ENCODE measurements around the gene PDGFD.

PDGFD gene

DNA sequence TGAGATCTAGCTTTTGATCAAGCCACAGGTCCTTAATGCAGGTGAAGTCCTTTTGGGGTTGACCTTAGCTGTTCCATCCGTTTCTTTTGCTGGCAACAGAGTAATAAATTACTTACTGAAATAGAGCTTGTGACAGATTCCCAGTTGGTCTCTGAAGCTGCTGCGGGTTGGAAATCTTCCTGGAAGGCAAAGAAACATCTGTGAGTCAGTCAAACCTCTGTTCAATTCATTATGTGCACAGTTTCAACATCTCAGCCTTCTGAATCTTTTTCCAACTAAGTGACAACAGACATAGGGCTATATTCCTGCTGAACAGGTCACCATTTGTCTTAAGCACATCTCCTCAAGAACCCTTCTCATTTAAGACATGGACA lies 216.4 kb downstream of the PDGFD start:
- no peak for DNase-seq

DNA sequence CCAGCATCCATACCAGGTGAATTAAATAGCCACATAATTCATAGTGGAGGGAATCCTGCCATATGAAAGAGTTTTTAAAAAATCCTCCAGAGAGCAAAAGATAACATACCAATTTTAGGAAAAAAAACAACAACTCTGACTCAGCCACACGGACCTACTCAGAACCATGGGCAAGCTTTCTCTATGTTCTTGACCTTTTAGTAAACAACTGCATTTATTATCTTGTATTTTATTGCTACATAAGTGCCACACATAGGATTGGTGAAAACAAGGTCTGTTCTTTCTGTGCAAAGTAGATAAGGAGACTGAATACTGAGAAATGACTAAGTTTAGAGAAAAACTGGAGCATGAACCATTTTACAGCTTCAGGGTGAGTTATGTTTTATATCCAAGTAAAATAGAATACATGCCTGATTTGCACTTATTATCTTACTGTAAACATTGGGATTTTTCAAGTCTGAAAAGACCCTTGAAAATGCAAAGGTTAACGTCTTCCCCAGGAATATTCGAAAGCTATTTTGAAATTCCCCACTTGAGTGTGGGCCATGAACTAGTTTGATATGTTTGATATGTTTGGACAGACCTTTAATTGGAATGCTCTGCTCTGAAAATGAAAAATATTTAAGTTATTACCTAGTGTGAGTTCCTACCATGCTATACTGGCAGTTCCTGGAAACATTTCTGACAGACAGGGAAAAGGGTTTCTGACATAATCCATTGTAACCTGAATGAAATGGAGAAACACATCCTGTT lies 217.0 kb downstream of the PDGFD start:
- no peak for DNase-seq

DNA sequence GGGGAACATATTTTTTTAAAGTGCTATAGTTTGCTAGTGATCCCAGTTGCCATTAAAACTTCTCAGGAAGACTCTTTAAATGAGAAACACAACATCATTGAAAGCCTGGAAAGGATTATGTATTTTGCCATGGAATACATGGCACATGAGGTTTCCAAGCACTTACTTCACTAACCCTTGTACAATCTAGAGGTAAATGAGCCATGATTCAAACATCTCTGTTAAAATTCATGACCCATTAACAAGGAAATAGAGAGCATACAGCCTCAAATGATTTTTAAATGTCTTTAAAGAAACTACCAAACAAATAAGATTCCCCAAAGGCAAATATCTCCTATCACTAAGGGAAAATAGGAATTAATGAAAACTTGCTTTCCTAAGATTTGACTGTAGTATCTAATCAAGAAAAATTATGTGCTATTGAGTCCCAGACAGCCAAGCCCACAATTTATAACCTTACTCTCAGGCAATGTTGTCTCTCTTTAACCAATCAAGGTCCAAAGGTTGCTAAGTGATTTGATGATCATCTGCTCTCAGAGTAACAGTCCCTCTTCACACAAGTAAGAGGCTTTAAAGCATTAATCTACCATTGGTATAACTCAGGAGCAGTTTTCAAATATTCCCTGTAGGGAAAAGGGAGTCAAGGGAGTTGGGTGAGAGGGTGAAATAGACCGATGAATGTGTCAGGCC lies 219.6 kb downstream of the PDGFD start:
- DNase-seq: no peak

DNA sequence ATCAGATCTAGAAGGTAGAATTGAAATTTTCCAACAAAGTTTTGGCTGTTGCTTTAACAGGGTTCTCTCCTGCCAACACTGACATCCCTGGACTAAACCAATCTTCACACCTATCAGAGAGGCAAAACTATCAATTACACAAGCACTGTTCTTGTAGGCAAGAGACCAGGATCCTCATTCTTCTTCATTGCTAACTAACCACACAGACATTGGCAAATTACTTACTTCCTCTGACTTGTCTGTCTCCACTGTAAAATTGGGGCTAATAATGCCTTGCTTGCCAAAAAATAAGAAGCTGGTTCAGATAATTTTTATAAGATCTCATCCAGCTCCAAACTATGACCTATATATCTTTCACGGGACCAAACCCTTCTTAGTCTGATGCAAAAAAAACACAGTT lies 221.3 kb downstream of the PDGFD start:
- DNase-seq: no peak

DNA sequence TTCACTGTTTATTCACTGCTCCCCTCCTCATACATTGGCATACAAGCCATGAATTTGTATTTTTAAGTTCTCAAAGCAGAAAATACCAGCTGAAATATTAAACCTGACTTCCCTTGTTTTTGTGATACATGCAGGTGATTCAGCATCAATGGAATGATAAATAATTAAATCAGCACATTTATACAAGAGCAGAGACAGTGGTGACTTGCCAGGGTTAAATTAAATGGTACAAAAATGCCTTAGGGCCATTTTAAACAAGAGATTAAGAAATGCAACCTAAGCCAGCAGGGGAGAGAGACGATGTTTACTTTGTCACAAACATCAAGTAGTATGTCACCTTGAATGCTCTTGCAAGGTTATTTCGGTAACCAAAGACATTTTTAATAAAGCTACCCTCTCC lies 223.4 kb downstream of the PDGFD start:
- DNase-seq: no peak

DNA sequence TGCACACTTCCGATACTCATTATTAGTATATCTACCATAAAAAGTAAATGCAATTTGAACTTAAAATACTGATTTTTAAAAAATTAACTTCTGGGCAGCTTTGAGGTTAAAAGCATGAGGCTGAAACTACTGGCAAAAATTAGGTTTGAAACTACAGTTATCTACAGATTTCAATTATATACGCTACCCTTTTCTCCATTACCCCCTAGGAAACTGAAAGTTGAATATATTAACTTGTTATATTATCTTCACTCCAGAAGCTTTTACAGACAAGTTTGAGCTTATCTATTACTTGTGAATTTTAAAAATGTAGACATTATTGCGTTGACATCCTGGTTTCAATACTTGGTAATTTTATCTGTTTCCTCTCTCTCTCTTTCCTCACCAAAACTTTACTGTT lies 224.3 kb downstream of the PDGFD start:
- no peak for DNase-seq

DNA sequence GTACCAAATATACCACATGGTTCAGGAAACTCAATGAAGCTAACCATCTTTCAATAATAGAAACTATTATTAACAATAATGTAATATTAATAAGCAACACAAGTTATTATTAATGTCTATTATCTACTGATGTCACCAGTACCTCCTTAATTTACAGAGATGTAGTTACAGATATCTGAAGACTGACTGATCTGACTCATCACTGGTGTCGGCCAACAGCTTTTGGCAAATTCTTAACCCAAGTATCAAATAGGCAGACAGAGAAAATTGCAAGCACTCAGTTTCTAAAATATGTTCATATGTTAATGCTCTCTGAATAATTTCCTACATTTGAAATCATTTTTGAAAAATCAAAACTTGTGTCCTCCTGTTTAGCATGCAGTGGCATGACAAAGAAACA lies 227.9 kb downstream of the PDGFD start:
- no peak for DNase-seq

DNA sequence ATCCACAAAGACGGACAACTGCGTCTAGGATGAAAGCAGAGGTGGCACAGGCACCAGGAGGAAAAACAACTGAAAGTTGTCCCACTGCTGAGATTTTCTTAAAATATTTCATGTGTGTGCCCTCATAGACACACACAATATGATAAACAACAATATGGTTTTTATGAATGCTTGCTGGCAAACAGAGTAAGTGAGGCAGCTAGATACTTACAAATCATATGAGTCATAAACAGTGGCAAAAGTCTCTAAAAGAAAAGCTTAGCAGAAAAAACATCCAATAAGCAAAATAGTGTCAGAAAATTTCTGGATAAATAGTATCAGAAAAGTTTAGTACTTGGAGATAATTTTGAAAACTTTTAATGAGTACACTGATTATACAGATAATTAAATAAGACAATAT lies 228.7 kb downstream of the PDGFD start:
- no peak for DNase-seq

DNA sequence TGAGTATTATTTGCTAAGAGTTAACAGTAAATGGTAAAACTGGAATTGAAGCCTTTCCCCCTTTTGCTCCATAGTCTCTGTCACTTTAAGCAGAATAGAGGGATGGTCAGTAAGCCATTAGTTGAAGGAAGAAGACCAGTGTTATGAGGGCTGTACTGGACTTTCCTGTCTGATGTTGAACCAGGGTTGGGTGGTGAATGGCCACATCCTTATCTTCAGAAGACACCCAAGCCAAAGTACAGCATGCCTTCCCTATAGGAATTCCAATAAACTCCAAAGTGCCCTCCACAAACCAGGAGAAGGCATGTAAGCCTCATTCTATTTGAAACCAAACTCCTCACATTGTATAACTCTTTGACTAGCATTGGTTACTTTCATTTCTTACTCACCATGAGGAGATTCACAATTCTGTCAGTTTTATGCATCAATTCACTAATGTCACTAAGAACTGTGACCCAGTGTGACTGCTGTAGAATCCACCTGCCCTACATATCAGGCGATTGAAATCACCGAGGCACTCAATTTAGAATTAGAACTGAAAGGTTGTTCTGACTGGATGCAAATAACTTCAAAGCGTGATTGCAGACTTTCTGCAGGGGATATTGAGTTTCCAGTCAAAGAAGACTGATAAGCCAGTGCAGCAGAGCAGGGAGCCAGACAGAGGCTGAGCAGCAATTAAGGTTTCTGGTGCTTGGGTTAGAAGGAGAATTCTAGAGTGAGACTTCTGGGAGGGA lies 234.6 kb downstream of the PDGFD start:
- DNase-seq: no peak

DNA sequence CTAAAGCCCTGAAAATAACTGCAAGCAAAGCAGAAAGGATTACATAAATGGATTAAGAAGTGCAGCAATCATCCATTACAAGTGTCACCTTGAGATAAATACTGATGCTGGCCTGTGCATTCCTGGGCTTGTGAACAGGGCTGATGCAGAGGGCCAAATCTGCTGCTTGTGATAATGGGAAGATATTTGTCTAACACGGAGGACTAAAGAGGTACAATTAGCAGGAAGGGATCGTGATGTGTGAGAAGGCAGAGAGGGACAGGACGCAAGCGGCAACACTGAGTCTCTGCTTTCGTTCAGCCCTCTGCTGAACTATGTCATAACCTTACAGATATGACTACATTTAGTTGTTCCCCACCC lies 235.2 kb downstream of the PDGFD start:
- DNase-seq: no peak

DNA sequence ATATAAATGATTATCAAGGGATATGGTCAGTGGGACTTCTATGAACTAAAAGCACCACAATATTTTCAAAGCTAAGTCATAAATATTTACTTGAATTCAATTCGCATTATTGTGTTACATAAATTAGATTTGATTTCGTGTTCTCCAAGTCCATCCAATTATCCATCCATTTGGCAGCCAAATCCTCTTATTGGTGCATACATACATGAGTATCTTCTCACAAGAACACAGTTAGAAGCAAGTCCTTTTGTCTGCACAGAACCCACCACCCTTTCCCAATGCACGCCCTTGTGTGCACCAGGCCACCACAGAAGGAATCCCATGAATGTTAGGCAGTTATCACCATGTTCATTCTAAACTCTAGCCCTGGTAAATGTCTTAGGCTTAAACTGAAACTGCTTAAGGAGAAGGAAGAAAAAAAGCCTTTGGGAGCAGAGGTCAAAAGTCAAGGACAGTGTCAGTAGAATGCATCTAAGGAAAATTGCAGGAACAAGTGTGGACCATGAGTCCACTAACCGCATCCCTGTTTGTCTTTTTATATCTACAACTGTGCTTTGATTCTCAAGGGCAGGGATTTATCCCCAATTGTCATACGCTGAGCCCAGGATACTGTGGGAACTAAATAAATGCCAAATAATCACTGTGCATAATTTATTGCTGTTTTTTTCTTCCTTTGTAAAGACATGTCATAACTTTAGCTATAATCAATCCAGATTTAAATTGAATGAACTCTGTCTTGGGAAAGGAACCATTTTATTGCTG lies 235.7 kb downstream of the PDGFD start:
- DNase-seq: no peak

DNA sequence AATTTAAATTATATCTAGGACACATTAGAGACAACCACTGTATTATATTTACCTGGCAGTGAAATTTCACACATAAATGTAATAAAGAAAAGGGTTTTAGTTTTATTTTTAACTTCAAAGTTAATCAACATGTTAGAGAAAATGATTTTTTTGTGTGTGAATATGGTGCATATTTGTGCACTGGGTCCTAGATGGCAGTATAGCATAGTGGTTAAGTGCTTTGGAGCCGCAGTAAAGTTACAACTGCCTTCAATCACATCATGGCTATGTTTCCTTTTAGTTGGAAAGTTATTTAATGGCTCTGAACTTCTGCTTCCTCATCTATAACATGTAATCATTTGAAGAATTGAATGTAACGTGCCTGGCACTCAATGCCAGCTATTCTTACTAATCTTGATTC lies 236.4 kb downstream of the PDGFD start:
- no peak for DNase-seq

DNA sequence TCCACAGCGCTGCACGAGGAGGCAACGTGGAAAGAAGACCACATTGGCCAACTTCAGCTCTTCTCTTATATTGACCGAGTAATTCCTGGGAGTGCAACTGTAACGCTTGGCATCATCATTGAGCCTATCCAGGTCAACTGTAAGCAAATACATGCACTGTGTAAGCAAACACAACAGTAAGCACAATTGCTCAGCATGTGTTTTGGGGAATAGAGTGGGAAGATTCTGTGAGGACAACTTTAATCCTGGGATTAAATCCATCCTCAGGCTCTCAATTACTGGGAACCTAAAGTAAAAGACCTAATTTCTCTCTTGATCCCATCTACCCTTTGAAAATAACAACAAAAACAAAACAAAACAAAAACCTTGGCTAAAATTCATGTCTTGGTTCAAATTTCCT lies 237.0 kb downstream of the PDGFD start:
- no peak for DNase-seq

DNA sequence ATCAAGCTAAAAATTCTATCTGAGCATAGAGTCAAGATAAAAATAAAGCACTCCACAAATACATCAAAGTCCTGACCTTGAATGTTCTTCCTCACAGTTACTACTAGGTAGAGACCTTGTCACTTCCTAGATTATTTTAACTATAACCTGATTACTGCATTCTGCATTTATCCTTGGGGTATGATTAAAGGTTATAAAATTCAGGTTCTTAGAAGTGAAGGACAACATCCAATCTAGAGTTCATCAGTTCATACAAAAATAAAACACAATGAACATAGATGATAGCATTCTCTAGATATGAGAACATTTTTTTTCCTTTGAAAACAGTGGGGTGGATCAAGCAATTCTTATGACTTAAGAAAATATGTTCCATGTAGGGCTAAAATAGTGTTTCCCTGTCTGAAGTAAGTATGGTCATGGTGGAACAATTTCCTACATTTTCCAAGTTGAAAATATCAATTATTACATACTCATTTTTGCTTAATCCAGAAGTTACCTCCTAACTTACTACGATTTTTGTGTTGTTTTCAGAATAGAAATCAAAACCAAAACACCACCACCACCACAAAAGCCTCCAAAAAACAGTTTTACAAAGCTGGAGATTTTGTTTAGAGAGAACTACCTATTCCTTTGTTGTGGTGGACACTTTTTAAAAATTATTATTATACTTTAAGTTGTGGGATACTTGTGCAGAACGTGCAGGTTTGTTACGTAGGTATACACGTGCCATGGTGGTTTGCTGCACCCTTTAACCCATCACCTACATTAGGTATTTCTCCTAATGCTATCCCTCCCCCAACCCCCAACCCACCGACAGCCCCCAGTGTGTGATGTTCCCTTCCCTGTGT lies 239.6 kb downstream of the PDGFD start:
- no peak for DNase-seq

DNA sequence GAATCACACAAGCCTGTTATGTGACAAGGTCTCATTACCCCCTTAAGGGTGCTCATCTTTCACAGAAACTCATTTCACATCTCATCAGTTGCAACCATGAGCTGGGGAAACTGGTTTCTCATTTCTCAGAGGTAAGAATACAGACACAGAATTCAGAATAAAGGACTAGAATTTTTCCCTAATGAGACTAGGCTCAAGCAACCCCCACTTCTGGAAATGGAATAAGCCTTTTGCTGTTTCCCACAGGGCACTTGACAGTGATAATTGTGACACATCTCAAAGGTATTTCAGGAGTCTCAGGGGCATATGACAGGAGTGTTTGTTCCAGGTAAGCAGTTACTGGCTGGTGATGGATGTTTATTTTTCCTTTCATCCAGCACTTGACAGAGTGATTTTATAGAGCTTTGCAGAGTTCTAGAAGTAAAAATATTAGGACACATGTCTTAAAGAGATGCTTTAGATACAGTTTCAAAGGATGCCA lies 240.5 kb downstream of the PDGFD start:
- peak; percentile 32 for DNase-seq

DNA sequence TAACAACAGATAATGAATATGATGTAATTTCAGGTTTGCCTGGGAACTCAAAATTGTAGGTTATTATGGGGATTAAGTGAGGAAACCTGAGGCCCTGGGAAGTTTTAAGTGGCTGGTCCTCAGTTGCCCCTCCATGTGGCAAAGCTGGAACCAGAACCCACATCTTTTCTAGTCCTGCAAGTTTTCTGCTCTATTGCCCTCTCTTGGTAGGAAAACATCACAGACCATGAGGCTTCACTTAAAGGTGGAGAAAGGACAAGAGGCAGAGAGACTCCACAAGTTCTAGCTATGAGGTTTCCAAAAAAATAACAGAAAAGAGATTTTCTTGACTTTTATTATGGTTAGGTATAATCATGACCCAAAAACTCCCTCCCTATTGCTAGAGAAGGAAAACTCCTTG lies 243.0 kb downstream of the PDGFD start:
- no peak for DNase-seq

DNA sequence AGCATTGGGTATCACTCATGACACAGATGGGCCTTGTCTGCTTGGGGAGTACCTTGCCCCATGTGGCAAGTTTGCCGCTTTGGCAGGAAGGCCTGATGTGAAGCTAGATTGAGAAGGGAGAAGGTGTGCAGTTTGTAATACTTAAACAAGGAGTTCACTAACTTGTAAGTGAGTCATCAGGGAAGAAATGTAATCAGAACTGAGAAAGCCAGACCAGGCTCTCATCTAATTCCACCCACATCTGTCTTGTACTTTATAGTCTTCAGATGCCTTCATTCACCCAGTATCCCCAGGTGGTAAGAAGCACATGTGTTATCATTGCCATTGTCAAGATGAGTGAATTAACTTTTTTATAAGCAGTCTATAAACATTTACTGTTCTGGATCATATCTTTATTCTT lies 243.5 kb downstream of the PDGFD start:
- no peak for DNase-seq

DNA sequence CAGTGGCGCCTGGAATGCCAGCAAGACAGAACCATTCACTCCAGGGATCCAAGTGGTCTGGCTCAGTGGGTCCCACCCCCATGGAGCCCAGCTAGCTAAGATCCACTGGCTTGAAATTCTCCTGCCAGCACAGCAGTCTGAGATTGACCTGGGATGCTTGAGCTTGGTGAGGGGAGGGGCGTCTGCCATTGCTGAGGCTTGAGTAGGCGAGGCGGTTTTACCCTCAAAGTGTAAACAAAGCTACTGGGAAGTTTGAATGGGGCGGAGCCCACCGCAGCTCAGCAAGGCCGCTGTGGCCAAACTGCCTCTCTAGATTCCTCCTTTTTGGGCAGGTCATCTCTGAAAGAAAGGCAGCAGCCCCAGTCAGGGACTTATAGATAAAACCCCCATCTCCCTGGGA lies 253.2 kb downstream of the PDGFD start:
- DNase-seq: no peak

DNA sequence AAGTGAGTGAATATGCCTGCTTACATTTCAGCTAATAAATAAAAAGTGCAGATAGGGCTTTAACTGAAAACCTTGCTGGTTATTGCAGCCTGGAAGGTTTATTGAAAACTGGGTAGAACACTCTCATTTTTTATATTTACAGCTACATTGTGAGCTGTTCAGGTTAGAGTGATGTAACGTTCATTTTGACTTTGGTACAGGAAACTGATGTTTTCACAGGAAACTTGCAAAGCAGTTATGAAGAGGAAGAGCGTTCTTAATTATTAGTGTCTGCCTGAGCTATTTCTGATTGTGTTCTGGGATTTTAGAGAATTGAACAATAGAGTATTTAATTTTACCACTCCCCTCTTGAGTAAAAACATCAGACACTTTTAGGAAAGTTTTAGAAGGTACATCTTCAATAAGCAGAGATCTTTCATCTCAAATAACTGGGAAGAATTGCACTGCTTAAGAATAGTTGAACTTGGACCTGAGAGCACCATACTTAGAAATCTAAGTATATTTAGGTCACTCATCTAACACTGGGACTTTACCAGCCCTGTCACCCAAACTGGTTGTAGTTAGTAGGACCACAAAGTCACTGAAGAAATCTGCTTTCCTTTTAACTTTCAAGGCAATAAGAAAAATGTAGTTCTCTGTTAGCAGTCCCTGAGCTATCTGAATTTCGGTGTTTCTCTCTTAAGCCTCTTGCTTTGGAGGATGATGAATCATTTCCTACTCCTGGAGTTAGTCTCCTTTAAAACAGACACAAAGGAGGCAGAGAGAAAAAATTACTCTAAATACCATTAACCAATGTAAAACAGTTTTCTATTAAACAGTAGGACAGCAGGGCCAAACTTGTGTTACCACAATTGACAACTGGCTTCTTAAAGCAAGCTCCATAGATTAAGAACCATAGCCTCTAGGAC lies 256.1 kb downstream of the PDGFD start:
- no peak for DNase-seq

DNA sequence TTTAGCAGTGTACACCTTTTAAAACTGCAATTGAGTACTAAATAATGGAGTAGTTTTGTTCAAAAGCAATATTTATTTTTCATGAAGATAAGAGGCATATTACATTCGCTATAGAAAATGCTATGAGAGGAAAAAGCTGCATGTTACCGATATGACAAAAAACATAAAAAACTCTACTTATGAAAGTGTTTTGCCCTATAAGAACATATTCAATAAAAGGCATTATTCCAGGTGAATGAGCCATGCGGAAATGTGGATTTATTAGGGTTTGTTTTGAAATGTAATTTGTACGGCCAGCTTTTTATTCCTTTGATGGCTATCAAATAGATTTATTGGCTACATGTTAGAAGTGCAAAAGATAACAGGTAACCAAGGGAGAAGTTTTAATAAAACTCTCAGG lies 256.8 kb downstream of the PDGFD start:
- DNase-seq: no peak

DNA sequence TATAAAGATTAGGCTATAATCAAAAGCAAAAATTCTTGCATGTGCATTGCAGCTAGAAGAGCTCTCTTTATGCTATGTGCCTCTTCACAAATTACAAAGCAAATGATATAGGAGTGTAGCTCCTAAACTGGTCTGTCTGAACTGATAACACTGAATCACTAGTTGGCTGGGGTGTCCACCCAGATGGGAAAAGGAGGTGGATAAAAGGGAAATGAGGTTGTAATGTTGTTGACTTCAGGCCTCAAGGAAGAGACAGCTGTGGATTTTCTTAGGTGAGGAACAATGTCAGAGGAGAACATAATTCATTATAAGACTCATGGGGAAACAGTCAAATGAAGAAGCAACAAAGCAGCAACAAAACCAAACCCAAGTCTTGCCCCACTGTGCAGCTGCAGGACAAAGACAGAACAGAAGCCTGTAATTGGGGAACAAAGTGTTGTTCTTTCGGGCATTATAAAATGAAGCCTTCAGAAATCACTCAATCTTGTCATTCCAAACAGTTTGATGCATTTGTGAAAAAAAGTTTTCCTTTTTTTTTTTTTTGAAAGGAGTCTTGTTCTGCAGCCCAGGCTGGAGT lies 257.6 kb downstream of the PDGFD start:
- no peak for DNase-seq

Data from NCI-H1105 treated with DMSO at 0.1 percent for 48 hours (cell line).